Astrocyte of the cerebellum (primary cell): ENCODE data around the gene TESMIN.

Experiments
- DNase-seq: peaks from one replicate; pipeline ENCODE4 v3.0.0-alpha.2; 2011; ENCODE audit warnings: low read depth
- H3K4me3 ChIP-seq: 2 replicates; pipeline ENCODE4 v1.5.1; 2011; ENCODE audit warnings: mild to moderate bottlenecking, low read depth, low read length, moderate library complexity
- CTCF ChIP-seq: IDR thresholded peaks from 2 replicates; pipeline ENCODE4 v1.5.1; 2012; ENCODE audit warnings: low read length, low read depth, moderate library complexity, mild to moderate bottlenecking; ENCODE audit errors: missing control alignments
- in situ Hi-C: cut with HindIII; loops from 2 replicates; pipeline ENCODE4 v1.10.0; 2017; ENCODE audit warnings: low sequenced_read_pairs

Gene TESMIN

GRCh38 chr11:68782711-68783110 is 31.4 kb upstream of the TESMIN start:
- no peak for TF ChIP-seq CTCF
- in situ Hi-C loops: no loop called here
- no peak for DNase-seq
- no peak overlapping the region for H3K4me3 ChIP-seq

GRCh38 chr11:68780829-68781228 is 29.5 kb upstream of the TESMIN start:
- H3K4me3 ChIP-seq: no peak overlapping the region
- no peak for DNase-seq
- no peak for TF ChIP-seq CTCF
- in situ Hi-C loops: no loop called here

GRCh38 chr11:68778205-68778604 is 26.9 kb upstream of the TESMIN start:
- no peak overlapping the region for H3K4me3 ChIP-seq
- no peak for TF ChIP-seq CTCF
- in situ Hi-C loops: no loop called here
- DNase-seq: no peak

- DNase-seq: no peak
- in situ Hi-C loops: no loop called here
- H3K4me3 ChIP-seq: no peak overlapping the region
- TF ChIP-seq CTCF: no peak
Measured at GRCh38 chr11:68776442-68777235, 25.3 kb upstream of the TESMIN start.

- DNase-seq: no peak
- in situ Hi-C loops: no loop called here
- H3K4me3 ChIP-seq: no peak overlapping the region
- no peak for TF ChIP-seq CTCF
Measured at GRCh38 chr11:68775951-68776388, 24.6 kb upstream of the TESMIN start.

- H3K4me3 ChIP-seq: no peak overlapping the region
- no peak for DNase-seq
- TF ChIP-seq CTCF: no peak
- in situ Hi-C loops: no loop called here
Measured at GRCh38 chr11:68774194-68774585, 22.9 kb upstream of the TESMIN start.
